ENCODE results near the gene TERF2IP. TPM values are rescaled to one million over a fixed set of nuclear protein-coding genes. Genes with fewer than 3 reads are reported as not detected.

Gene TERF2IP
- total RNA-seq, 1 donor = 39.1 TPM

GRCh38 chr16:75682308-75682707, 34.7 kb downstream of the TERF2IP start:
- Histone ChIP-seq H3K4me2 (ENCODE audit: insufficient read depth, low read length) (no peak overlapping the region), H3K9me3 (ENCODE audit: low read depth, low read length) (peaks cover 3% of the 10 kb centered on the region), H3K27me3 (ENCODE audit: insufficient read depth, low read length) (no peaks in the 10 kb centered on the region), H3K36me3 (ENCODE audit: insufficient read depth, low read length) (no peaks in the 10 kb centered on the region), H3K27ac (ENCODE audit: low read depth, low read length) (no peak overlapping the region), H4K20me1 (ENCODE audit: insufficient read depth, low read length) (no peaks in the 10 kb centered on the region), H3K4me1 (ENCODE audit: insufficient read depth, low read length) (no peaks in the 10 kb centered on the region), H2AFZ (ENCODE audit: low read length) (no peak overlapping the region), H3K4me3 (ENCODE audit: insufficient read depth, low read length) (no peak overlapping the region), H3K79me2 (ENCODE audit: insufficient read depth, low read length) (no peaks in the 10 kb centered on the region)
- DNase-seq (ENCODE audit: insufficient read length, low spot score, missing footprints) = no peak
- TF ChIP-seq CTCF (IDR thresholded peaks at IDR 0.05; ENCODE audit: extremely low read depth, low read depth, low read length) = no peak

GRCh38 chr16:75687361-75687760, 39.8 kb downstream of the TERF2IP start:
- no peaks in the 10 kb centered on the region for H3K4me1 ChIP-seq (ENCODE audit: insufficient read depth, low read length)
- H3K4me2 ChIP-seq (ENCODE audit: insufficient read depth, low read length) = no peak overlapping the region
- H3K9me3 ChIP-seq (ENCODE audit: low read depth, low read length) = peaks cover 3% of the 10 kb centered on the region
- H3K36me3 ChIP-seq (ENCODE audit: insufficient read depth, low read length) = no peaks in the 10 kb centered on the region
- no peaks in the 10 kb centered on the region for H3K27me3 ChIP-seq (ENCODE audit: insufficient read depth, low read length)
- no peaks in the 10 kb centered on the region for H4K20me1 ChIP-seq (ENCODE audit: insufficient read depth, low read length)
- DNase-seq (ENCODE audit: insufficient read length, low spot score, missing footprints) = no peak
- TF ChIP-seq CTCF (IDR thresholded peaks at IDR 0.05; ENCODE audit: extremely low read depth, low read depth, low read length) = no peak
- no peak overlapping the region for H3K27ac ChIP-seq (ENCODE audit: low read depth, low read length)
- H3K79me2 ChIP-seq (ENCODE audit: insufficient read depth, low read length) = no peaks in the 10 kb centered on the region
- H2AFZ ChIP-seq (ENCODE audit: low read length) = no peak overlapping the region
- H3K4me3 ChIP-seq (ENCODE audit: insufficient read depth, low read length) = no peak overlapping the region

- TF ChIP-seq CTCF (IDR thresholded peaks at IDR 0.05; ENCODE audit: extremely low read depth, low read depth, low read length) = no peak
- H2AFZ ChIP-seq (ENCODE audit: low read length) = no peak overlapping the region
- no peaks in the 10 kb centered on the region for H3K36me3 ChIP-seq (ENCODE audit: insufficient read depth, low read length)
- no peak overlapping the region for H3K4me3 ChIP-seq (ENCODE audit: insufficient read depth, low read length)
- H3K27ac ChIP-seq (ENCODE audit: low read depth, low read length) = no peak overlapping the region
- H3K27me3 ChIP-seq (ENCODE audit: insufficient read depth, low read length) = no peaks in the 10 kb centered on the region
- H4K20me1 ChIP-seq (ENCODE audit: insufficient read depth, low read length) = no peaks in the 10 kb centered on the region
- no peak overlapping the region for H3K4me2 ChIP-seq (ENCODE audit: insufficient read depth, low read length)
- no peaks in the 10 kb centered on the region for H3K79me2 ChIP-seq (ENCODE audit: insufficient read depth, low read length)
- DNase-seq (ENCODE audit: insufficient read length, low spot score, missing footprints) = no peak
- no peaks in the 10 kb centered on the region for H3K4me1 ChIP-seq (ENCODE audit: insufficient read depth, low read length)
- no peaks in the 10 kb centered on the region for H3K9me3 ChIP-seq (ENCODE audit: low read depth, low read length)
Measured at GRCh38 chr16:75695708-75696107, 48.1 kb downstream of the TERF2IP start.

GRCh38 chr16:75697571-75697970, 50.0 kb downstream of the TERF2IP start:
- Histone ChIP-seq H4K20me1 (ENCODE audit: insufficient read depth, low read length) (no peaks in the 10 kb centered on the region), H3K4me1 (ENCODE audit: insufficient read depth, low read length) (no peaks in the 10 kb centered on the region), H3K4me2 (ENCODE audit: insufficient read depth, low read length) (no peak overlapping the region), H2AFZ (ENCODE audit: low read length) (no peak overlapping the region), H3K36me3 (ENCODE audit: insufficient read depth, low read length) (no peaks in the 10 kb centered on the region), H3K79me2 (ENCODE audit: insufficient read depth, low read length) (no peaks in the 10 kb centered on the region), H3K27ac (ENCODE audit: low read depth, low read length) (no peak overlapping the region), H3K9me3 (ENCODE audit: low read depth, low read length) (no peaks in the 10 kb centered on the region), H3K27me3 (ENCODE audit: insufficient read depth, low read length) (no peaks in the 10 kb centered on the region), H3K4me3 (ENCODE audit: insufficient read depth, low read length) (no peak overlapping the region)
- DNase-seq (ENCODE audit: insufficient read length, low spot score, missing footprints) = no peak
- no peak for TF ChIP-seq CTCF (IDR thresholded peaks at IDR 0.05; ENCODE audit: extremely low read depth, low read depth, low read length)

Measured in osteoblast (primary cell).